ENCODE data around the gene LARP4B. TPM values are rescaled to one million over a fixed set of nuclear protein-coding genes. Genes with fewer than 3 reads are reported as not detected.

LARP4B gene
- total and polyA plus RNA-seq, 2 donors (not counting 3 experiments of a cell fraction or from before 2014, with no cell fraction given), result 27.4 to 101 TPM

DNA sequence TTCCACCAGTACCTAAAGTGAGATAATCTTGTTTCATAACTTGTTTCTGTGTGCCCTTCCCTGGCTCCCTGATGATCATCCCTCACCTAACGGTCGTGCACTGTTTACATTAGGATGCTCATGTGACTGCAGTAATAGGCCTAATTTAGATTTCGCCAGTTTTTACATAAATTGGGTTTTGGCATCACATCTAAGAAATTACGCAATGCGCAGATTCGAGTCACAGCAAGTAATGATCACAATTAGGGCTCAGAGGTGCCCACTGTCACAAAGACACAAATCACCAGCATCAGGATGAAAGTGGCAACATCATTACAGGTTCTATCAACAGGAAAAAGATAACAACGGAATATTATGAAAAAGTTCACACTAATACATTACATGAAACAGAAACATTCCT is 94.7 kb downstream of the LARP4B start:
- H3K9me1 ChIP-seq (replicated peaks; ENCODE audit: control insufficient read depth, extremely low read depth, insufficient read depth, low read length), result no peaks in the 10 kb centered on the region
- H3K79me2 ChIP-seq (ENCODE audit: control insufficient read depth, insufficient read depth, low read length), result peaks cover 43% of the 10 kb centered on the region
- no peaks in the 10 kb centered on the region for H4K20me1 ChIP-seq (replicated peaks; ENCODE audit: control insufficient read depth, extremely low read depth, insufficient read depth, low read length)
- TF ChIP-seq GATA2 (IDR thresholded peaks at IDR 0.05; ENCODE audit: insufficient read depth, insufficient read length, low read depth, low read length), result no peak
- no peak for TF ChIP-seq POLR2AphosphoS5 (IDR thresholded peaks at IDR 0.05; ENCODE audit: insufficient read depth, low read depth, low read length)
- TF ChIP-seq, protein P1, sequence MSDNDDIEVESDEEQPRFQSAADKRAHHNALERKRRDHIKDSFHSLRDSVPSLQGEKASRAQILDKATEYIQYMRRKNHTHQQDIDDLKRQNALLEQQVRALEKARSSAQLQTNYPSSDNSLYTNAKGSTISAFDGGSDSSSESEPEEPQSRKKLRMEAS (IDR thresholded peaks at IDR 0.05; ENCODE audit: insufficient read depth, insufficient read length), result no peak
- TF ChIP-seq JUN (IDR thresholded peaks at IDR 0.05; ENCODE audit: borderline replicate concordance, insufficient read depth, insufficient read length, low read depth), result no peak
- TF ChIP-seq POLR2A (IDR thresholded peaks at IDR 0.05; ENCODE audit: low read depth, low read length), result no peak
- TF ChIP-seq EZH2 (IDR thresholded peaks at IDR 0.05; ENCODE audit: borderline replicate concordance, low read depth, low read length, severe bottlenecking), result no peak
- TF ChIP-seq, protein P2, sequence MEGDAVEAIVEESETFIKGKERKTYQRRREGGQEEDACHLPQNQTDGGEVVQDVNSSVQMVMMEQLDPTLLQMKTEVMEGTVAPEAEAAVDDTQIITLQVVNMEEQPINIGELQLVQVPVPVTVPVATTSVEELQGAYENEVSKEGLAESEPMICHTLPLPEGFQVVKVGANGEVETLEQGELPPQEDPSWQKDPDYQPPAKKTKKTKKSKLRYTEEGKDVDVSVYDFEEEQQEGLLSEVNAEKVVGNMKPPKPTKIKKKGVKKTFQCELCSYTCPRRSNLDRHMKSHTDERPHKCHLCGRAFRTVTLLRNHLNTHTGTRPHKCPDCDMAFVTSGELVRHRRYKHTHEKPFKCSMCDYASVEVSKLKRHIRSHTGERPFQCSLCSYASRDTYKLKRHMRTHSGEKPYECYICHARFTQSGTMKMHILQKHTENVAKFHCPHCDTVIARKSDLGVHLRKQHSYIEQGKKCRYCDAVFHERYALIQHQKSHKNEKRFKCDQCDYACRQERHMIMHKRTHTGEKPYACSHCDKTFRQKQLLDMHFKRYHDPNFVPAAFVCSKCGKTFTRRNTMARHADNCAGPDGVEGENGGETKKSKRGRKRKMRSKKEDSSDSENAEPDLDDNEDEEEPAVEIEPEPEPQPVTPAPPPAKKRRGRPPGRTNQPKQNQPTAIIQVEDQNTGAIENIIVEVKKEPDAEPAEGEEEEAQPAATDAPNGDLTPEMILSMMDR (IDR thresholded peaks at IDR 0.05; ENCODE audit: extremely low read depth in 1 of 2, insufficient read depth in 1 of 2, low read depth in 1 of 2, low read length in 2 of 2), result no peak
- no TSS peak for BruUV-seq (replicated peaks)
- H2AFZ ChIP-seq (ENCODE audit: low read depth, low read length), result no peak overlapping the region
- peaks cover 9 to 10% of the 10 kb centered on the region in 2 experiments for H3K36me3 ChIP-seq (ENCODE audit: control insufficient read depth in 2 of 2, extremely low read depth in 1 of 2, insufficient read depth in 2 of 2, low read length in 2 of 2)
- ChIA-PET POLR2A (no interaction called here), CTCF (no interaction called here)
- H3K27ac ChIP-seq (ENCODE audit: insufficient read depth, low read depth, low read length), result no peak overlapping the region
- DNase-seq (ENCODE audit: low read depth, low spot score) (no peak), FAIRE-seq (no peak)
- no peaks in the 10 kb centered on the region for H3K27me3 ChIP-seq (ENCODE audit: control insufficient read depth in 2 of 2, insufficient read depth in 2 of 2, low read length in 2 of 2)
- no peaks in the 10 kb centered on the region for H3K4me1 ChIP-seq (ENCODE audit: control insufficient read depth, extremely low read depth, insufficient read depth, low read length)
- H3K4me2 ChIP-seq (ENCODE audit: insufficient read depth, low read length), result no peak overlapping the region
- H3K9ac ChIP-seq (replicated peaks; ENCODE audit: extremely low read depth, insufficient read depth, low read length), result no peak overlapping the region
- H3K4me3 ChIP-seq (replicated peaks in 1 of 3; ENCODE audit: insufficient read depth in 1 of 3, low read depth in 1 of 3, low read length in 3 of 3), result no peak overlapping the region
- dilution Hi-C loops (cut with MboI; ENCODE audit: extremely low pct_ligation_motif_present, low sequenced_read_pairs), result no loop called here
- intact Hi-C loops (cut with micrococcal nuclease), result no loop called here
- H3K9me3 ChIP-seq (replicated peaks; ENCODE audit: control insufficient read depth, insufficient read depth, low read length), result no peaks in the 10 kb centered on the region

Data from endothelial cell of umbilical vein (primary cell).